ENCODE measurements around the gene MED12L. TPM values are rescaled to one million over a fixed set of nuclear protein-coding genes. Genes with fewer than 3 reads are reported as not detected.

The MED12L gene
- total RNA-seq, 1 experiment from 2014 or later: 6.4 TPM

GRCh38 chr3:151460228-151460627 lies 374.8 kb downstream of the MED12L start:
- no peak overlapping the region for H2AFZ ChIP-seq (ENCODE audit: low read depth, low read length, poor library complexity, severe bottlenecking)
- no TSS peak for BruUV-seq (replicated peaks)

GRCh38 chr3:151460774-151461450 lies 375.4 kb downstream of the MED12L start, which contains the start of gene IGSF10:
Gene IGSF10 (minus strand): TSS chr3:151461061. CDS start chr3:151458709, 2,352 bp downstream.
- Histone ChIP-seq H3K27me3 (ENCODE audit: insufficient read depth, low read length) (no peaks in the 10 kb centered on the region), H3K4me1 (ENCODE audit: control insufficient read depth in 1 of 2, insufficient read depth in 2 of 2, low read length in 2 of 2) (no peaks in the 10 kb centered on the region), H3K27ac (ENCODE audit: low read depth, low read length) (no peak within 1 kb of the TSS), H3K9ac (ENCODE audit: low read length) (no peak within 1 kb of the TSS), H3K4me3 (replicated peaks in 1 of 2; ENCODE audit: low read depth in 1 of 2, low read length in 2 of 2) (no peak within 1 kb of the TSS), H3K9me2 (ENCODE audit: insufficient read depth) (no peaks in the 10 kb centered on the region), H3K9me3 (ENCODE audit: control insufficient read depth in 1 of 2, insufficient read depth in 1 of 2, low read depth in 1 of 2, low read length in 2 of 2) (no peaks in the 10 kb centered on the region), H4K20me1 (ENCODE audit: insufficient read depth) (no peaks in the 10 kb centered on the region), H2AFZ (ENCODE audit: low read depth, low read length, poor library complexity, severe bottlenecking) (no peak within 1 kb of the TSS), H3K79me2 (ENCODE audit: insufficient read depth, low read length) (no peaks in the 10 kb centered on the region), H3K36me3 (ENCODE audit: control insufficient read depth in 1 of 2, insufficient read depth in 2 of 2, low read length in 2 of 2) (no peaks in the 10 kb centered on the region), H3K4me2 (ENCODE audit: low read length) (no peak within 1 kb of the TSS)
- ChIA-PET CTCF (no interaction called here), POLR2A (no interaction called here), RAD21 (ENCODE audit: low non-redundant PET in 1 of 2, low total read pairs in 2 of 2, uncharacterized antibody in 2 of 2, unreplicated experiment in 2 of 2) (no interaction called here)
- DNase-seq (ENCODE audit: low read depth, low spot score) (no peak), ATAC-seq (no peak)
- BruUV-seq (replicated peaks): no TSS peak
- intact Hi-C loops (cut with micrococcal nuclease): no loop called here
- TF ChIP-seq SIN3A (IDR thresholded peaks at IDR 0.05; ENCODE audit: low read depth): no peak
- TF ChIP-seq POLR2A (IDR thresholded peaks at IDR 0.05; ENCODE audit: borderline replicate concordance, extremely low read depth, insufficient read depth, insufficient read length): no peak
- TF ChIP-seq CBX3 (IDR thresholded peaks at IDR 0.05; ENCODE audit: low read depth): no peak

More at GRCh38 chr3:151460228-151460627, 374.8 kb downstream of the MED12L start:
- ATAC-seq: no peak
- Histone ChIP-seq H3K27me3 (ENCODE audit: insufficient read depth, low read length) (no peaks in the 10 kb centered on the region), H3K27ac (ENCODE audit: low read depth, low read length) (no peak overlapping the region), H4K20me1 (ENCODE audit: insufficient read depth) (no peaks in the 10 kb centered on the region), H3K9me3 (ENCODE audit: control insufficient read depth in 1 of 2, insufficient read depth in 1 of 2, low read depth in 1 of 2, low read length in 2 of 2) (no peaks in the 10 kb centered on the region), H3K4me3 (replicated peaks in 1 of 2; ENCODE audit: low read depth in 1 of 2, low read length in 2 of 2) (no peak overlapping the region), H3K4me1 (ENCODE audit: control insufficient read depth in 1 of 2, insufficient read depth in 2 of 2, low read length in 2 of 2) (no peaks in the 10 kb centered on the region), H3K9ac (ENCODE audit: low read length) (no peak overlapping the region), H3K4me2 (ENCODE audit: low read length) (no peak overlapping the region), H3K36me3 (ENCODE audit: control insufficient read depth in 1 of 2, insufficient read depth in 2 of 2, low read length in 2 of 2) (no peaks in the 10 kb centered on the region), H3K79me2 (ENCODE audit: insufficient read depth, low read length) (no peaks in the 10 kb centered on the region), H3K9me2 (ENCODE audit: insufficient read depth) (no peaks in the 10 kb centered on the region)
- ChIA-PET RAD21 (ENCODE audit: low non-redundant PET in 1 of 2, low total read pairs in 2 of 2, uncharacterized antibody in 2 of 2, unreplicated experiment in 2 of 2) (no interaction called here), POLR2A (no interaction called here), CTCF (interaction anchor here (1.7 kb wide), 1 partner anchor 8 kb away, joined by 6 read pairs; no protein-coding TSS in a partner anchor)
- DNase-seq (ENCODE audit: low read depth, low spot score): no peak
- intact Hi-C loops (cut with micrococcal nuclease): no loop called here
- no peak for TF ChIP-seq EZH2 (IDR thresholded peaks at IDR 0.05)
- TF ChIP-seq, protein P1, sequence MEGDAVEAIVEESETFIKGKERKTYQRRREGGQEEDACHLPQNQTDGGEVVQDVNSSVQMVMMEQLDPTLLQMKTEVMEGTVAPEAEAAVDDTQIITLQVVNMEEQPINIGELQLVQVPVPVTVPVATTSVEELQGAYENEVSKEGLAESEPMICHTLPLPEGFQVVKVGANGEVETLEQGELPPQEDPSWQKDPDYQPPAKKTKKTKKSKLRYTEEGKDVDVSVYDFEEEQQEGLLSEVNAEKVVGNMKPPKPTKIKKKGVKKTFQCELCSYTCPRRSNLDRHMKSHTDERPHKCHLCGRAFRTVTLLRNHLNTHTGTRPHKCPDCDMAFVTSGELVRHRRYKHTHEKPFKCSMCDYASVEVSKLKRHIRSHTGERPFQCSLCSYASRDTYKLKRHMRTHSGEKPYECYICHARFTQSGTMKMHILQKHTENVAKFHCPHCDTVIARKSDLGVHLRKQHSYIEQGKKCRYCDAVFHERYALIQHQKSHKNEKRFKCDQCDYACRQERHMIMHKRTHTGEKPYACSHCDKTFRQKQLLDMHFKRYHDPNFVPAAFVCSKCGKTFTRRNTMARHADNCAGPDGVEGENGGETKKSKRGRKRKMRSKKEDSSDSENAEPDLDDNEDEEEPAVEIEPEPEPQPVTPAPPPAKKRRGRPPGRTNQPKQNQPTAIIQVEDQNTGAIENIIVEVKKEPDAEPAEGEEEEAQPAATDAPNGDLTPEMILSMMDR (IDR thresholded peaks at IDR 0.05 in 2 of 3, conservative IDR thresholded peaks at IDR 0.05 in 1 of 3; ENCODE audit: borderline replicate concordance in 1 of 3, insufficient read depth in 1 of 3, low read depth in 2 of 3, low read length in 2 of 3): no peak
- TF ChIP-seq POLR2AphosphoS5 (IDR thresholded peaks at IDR 0.05; ENCODE audit: low read depth, low read length): no peak
- TF ChIP-seq ZNF274 (IDR thresholded peaks at IDR 0.05; ENCODE audit: low read depth, low read length): no peak
